Measurements from ENCODE around the gene JCAD.

Gene JCAD

DNA sequence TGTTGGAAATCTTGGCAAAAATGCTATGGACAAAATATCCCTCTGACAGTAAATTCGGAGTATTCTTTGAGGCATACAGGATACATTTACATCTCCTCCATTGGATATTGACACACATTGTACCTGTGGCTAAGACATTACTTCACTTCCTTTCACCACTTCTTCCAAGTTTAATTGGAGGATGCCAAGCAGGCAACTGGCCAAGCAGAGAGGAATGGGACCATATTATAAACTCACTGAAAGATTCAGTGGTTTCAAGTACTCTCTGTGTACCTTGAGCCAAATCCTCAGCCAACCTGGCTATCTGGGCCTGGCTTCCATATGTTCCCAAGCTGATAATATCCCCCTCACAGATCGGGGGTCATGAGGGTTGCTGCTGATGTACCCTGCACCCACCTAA lies 14.7 kb upstream of the JCAD start:
- DNase-seq (ENCODE audit: low spot score) = no peak
- TF ChIP-seq, protein P1, sequence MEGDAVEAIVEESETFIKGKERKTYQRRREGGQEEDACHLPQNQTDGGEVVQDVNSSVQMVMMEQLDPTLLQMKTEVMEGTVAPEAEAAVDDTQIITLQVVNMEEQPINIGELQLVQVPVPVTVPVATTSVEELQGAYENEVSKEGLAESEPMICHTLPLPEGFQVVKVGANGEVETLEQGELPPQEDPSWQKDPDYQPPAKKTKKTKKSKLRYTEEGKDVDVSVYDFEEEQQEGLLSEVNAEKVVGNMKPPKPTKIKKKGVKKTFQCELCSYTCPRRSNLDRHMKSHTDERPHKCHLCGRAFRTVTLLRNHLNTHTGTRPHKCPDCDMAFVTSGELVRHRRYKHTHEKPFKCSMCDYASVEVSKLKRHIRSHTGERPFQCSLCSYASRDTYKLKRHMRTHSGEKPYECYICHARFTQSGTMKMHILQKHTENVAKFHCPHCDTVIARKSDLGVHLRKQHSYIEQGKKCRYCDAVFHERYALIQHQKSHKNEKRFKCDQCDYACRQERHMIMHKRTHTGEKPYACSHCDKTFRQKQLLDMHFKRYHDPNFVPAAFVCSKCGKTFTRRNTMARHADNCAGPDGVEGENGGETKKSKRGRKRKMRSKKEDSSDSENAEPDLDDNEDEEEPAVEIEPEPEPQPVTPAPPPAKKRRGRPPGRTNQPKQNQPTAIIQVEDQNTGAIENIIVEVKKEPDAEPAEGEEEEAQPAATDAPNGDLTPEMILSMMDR (IDR thresholded peaks at IDR 0.05; ENCODE audit: borderline replicate concordance, control extremely low read depth, extremely low read depth, insufficient read depth, missing control alignments) = no peak
- in situ Hi-C loops (cut with MboI; ENCODE audit: low sequenced_read_pairs, unreplicated experiment) = no loop called here

DNA sequence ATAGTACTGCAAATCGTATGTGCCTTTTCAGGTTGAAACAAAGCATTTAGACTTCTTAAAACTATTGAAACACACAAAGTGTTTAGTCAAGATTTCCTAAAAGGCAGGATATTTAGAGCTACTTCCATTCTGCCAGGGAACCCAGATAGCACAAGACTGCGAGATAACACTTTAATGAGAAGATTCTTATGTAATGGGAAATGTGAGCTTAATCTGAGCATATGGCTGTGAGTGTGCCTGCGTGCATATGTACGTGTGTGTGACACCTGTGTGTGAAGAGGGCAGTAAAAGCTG lies 14.3 kb upstream of the JCAD start:
- DNase-seq (ENCODE audit: low spot score) = no peak
- in situ Hi-C loops (cut with MboI; ENCODE audit: low sequenced_read_pairs, unreplicated experiment) = no loop called here
- TF ChIP-seq, protein P1 (IDR thresholded peaks at IDR 0.05; ENCODE audit: borderline replicate concordance, control extremely low read depth, extremely low read depth, insufficient read depth, missing control alignments) = no peak

DNA sequence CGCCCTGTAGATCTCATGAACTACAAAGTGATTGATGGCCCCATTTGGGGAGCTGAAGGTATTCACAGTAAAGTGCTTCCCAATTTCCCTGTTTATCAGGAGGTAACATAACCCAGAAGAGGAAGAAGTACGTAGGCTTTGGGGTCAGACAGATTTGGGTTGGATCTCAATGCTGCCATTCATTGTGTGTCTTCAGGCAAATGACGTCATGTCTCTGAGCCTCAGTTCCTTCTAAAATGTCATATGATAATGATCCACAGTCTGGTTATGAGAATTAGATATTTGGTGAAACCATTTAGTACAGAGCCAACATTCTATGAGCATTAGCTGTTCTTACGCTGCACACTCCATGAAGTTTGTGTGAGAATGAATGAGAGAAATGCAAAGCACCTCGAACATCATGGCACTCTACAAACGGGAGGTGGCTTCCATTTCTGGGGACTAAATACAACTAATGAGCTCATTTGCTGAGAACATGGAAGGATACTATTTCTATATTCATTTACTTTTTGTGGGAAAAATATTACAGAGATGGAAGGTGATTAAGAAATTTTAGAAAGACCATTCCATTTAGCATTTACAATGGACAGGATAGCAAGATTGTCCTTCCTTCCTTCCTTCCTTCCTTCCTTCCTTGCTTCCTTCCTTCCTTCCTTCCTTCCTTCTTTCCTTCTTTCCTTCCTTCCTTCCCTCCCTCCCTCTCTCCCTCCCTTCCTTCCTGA lies 13.8 kb upstream of the JCAD start:
- no peak for DNase-seq (ENCODE audit: low spot score)
- in situ Hi-C loops (cut with MboI; ENCODE audit: low sequenced_read_pairs, unreplicated experiment) = no loop called here
- TF ChIP-seq, protein P1 (IDR thresholded peaks at IDR 0.05; ENCODE audit: borderline replicate concordance, control extremely low read depth, extremely low read depth, insufficient read depth, missing control alignments) = no peak

DNA sequence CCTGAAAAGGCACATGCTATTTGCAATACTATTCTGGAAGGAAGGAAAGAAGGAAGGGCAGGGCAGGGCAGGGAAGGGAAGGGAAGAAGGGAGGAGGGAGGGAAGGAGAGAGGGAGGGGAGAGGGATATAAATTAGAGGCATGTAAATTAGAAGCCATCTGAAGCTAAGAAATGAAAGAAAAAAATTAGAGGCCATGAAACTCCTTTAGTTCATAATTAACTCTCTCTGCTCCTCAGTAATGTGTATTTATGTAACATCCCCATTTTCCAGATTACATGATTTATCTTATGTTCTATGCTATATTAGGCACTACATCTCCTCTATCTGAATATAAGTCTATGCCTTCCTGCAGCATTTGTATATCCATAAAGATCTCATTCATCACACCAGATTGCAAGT lies 12.7 kb upstream of the JCAD start:
- TF ChIP-seq, protein P1 (IDR thresholded peaks at IDR 0.05; ENCODE audit: borderline replicate concordance, control extremely low read depth, extremely low read depth, insufficient read depth, missing control alignments) = no peak
- in situ Hi-C loops (cut with MboI; ENCODE audit: low sequenced_read_pairs, unreplicated experiment) = no loop called here
- DNase-seq (ENCODE audit: low spot score) = no peak

DNA sequence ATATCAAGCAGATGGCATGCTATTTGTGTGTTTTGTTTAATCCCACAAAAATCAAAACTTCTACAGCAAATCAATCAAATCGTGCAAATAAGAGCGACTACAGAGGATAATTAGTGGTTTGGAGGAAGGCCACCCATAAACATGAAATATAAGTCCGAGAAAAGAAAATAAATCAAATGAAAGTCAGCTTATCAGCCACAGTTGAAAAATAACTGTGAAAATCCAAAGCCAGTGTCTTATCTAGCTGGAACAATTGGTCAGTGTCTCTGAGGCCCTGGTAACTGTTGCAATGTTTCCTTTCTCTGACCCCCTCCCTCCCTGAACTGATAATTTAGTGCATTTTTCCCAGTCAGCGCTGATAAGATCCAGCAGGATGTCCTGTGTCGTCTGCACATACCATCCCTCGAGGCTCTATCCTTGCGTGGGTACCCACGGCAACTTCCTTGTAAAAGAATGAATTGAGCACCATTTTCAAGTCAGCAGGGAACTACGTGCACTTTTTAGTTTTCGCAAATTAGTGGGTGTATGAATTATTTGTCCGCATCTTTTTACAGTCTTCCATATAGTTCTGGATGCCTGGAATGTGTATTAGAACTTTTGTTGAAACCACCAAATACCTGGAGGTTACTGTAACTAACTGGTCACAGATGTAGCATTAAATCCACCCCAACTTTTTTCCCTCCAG lies 10.8 kb upstream of the JCAD start:
- TF ChIP-seq, protein P1 (IDR thresholded peaks at IDR 0.05; ENCODE audit: borderline replicate concordance, control extremely low read depth, extremely low read depth, insufficient read depth, missing control alignments) = no peak
- DNase-seq (ENCODE audit: low spot score) = no peak
- in situ Hi-C loops (cut with MboI; ENCODE audit: low sequenced_read_pairs, unreplicated experiment) = no loop called here

DNA sequence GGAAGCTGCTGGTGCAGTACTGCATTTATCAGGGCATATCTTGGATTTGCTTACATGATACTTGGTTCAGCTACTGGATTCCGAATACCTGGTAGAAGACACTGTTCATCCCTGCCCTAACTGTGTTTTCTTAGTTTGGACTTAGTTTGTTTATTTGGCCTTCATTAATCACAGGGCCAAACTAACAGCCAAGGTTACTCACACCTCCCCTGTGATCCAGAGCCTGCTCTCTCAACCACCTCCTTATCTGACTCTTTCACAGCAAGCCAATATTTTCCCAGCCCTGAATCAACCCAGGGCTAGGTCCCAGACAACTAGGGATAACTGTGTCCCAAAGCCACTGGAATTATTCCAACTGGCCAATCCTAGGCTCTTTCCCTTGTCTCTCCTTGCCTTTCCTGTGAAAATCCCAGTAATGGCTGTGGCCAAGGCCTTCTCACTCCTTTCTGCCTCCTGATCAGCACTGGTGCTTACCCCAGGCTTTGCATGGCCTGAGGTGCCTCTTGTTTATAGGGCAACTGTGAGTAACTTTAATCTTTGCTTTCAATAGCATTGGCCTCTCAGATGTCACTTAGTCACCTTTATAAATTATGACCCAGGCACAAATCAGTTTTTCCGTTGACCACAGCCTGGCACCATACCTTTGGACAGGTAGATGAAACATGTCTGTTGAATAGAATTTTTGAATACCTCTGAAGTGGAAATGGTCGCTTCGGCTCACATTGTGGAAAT lies 9.3 kb upstream of the JCAD start:
- TF ChIP-seq, protein P1 (IDR thresholded peaks at IDR 0.05; ENCODE audit: borderline replicate concordance, control extremely low read depth, extremely low read depth, insufficient read depth, missing control alignments) = no peak
- no peak for DNase-seq (ENCODE audit: low spot score)
- in situ Hi-C loops (cut with MboI; ENCODE audit: low sequenced_read_pairs, unreplicated experiment) = no loop called here

Data from GM13976 (cell line).